ENCODE data around the gene GPR61.

DNA sequence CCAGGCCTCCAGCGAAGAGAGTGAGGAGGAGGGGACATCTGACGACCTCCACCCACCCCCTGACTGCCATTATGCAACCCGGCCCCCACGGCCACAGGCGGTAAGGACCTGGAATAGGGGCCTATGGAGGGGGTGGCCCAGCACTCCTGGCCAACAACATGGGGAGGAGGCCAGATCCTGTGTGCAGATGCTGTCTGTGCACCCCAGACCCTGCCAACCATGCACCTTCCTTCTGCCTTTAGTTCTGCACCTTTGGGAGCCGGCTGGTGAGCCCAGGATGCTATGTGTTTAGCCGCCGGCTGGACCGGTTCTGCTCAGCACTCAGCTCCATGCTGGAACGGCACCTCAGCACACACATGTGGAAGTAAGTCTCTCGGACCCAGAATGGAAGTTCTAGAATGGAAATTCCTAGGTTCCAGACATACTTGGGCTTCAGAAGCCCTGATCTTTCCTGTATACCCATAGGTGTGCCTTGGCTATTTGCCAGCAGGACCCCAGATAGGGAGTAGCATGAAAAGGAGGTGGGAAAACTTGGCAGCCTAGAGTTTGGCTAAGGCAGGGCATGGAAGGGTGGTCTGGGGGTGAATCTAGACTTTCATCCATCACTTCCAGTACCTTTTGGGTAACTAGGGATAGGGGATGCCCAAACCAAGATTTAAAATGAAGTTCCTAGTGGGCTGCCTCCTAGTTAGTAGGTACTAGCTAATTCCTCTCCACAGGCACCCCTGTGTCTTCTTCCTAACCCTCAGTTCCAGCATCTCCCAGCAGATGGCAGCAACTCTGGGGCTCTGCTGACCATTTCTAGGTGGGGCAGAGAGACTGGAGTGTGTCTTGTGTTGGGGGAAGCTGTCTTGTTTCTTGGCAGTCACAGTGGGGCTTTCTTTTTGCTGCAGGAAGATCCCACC lies 49.4 kb upstream of the GPR61 start:
- TF ChIP-seq, protein P1, sequence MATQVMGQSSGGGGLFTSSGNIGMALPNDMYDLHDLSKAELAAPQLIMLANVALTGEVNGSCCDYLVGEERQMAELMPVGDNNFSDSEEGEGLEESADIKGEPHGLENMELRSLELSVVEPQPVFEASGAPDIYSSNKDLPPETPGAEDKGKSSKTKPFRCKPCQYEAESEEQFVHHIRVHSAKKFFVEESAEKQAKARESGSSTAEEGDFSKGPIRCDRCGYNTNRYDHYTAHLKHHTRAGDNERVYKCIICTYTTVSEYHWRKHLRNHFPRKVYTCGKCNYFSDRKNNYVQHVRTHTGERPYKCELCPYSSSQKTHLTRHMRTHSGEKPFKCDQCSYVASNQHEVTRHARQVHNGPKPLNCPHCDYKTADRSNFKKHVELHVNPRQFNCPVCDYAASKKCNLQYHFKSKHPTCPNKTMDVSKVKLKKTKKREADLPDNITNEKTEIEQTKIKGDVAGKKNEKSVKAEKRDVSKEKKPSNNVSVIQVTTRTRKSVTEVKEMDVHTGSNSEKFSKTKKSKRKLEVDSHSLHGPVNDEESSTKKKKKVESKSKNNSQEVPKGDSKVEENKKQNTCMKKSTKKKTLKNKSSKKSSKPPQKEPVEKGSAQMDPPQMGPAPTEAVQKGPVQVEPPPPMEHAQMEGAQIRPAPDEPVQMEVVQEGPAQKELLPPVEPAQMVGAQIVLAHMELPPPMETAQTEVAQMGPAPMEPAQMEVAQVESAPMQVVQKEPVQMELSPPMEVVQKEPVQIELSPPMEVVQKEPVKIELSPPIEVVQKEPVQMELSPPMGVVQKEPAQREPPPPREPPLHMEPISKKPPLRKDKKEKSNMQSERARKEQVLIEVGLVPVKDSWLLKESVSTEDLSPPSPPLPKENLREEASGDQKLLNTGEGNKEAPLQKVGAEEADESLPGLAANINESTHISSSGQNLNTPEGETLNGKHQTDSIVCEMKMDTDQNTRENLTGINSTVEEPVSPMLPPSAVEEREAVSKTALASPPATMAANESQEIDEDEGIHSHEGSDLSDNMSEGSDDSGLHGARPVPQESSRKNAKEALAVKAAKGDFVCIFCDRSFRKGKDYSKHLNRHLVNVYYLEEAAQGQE (tag by site-specific recombination; IDR thresholded peaks at IDR 0.05), result no peak
- no peak for TF ChIP-seq ZNF335 (tag by site-specific recombination; conservative IDR thresholded peaks at IDR 0.05)
- TF ChIP-seq GLI4 (tag by site-specific recombination; IDR thresholded peaks at IDR 0.05), result no peak
- no peak for TF ChIP-seq KLF10 (tag by site-specific recombination; IDR thresholded peaks at IDR 0.05)
- TF ChIP-seq ZBTB20 (tag by site-specific recombination; IDR thresholded peaks at IDR 0.05), result no peak
- TF ChIP-seq, protein P2, sequence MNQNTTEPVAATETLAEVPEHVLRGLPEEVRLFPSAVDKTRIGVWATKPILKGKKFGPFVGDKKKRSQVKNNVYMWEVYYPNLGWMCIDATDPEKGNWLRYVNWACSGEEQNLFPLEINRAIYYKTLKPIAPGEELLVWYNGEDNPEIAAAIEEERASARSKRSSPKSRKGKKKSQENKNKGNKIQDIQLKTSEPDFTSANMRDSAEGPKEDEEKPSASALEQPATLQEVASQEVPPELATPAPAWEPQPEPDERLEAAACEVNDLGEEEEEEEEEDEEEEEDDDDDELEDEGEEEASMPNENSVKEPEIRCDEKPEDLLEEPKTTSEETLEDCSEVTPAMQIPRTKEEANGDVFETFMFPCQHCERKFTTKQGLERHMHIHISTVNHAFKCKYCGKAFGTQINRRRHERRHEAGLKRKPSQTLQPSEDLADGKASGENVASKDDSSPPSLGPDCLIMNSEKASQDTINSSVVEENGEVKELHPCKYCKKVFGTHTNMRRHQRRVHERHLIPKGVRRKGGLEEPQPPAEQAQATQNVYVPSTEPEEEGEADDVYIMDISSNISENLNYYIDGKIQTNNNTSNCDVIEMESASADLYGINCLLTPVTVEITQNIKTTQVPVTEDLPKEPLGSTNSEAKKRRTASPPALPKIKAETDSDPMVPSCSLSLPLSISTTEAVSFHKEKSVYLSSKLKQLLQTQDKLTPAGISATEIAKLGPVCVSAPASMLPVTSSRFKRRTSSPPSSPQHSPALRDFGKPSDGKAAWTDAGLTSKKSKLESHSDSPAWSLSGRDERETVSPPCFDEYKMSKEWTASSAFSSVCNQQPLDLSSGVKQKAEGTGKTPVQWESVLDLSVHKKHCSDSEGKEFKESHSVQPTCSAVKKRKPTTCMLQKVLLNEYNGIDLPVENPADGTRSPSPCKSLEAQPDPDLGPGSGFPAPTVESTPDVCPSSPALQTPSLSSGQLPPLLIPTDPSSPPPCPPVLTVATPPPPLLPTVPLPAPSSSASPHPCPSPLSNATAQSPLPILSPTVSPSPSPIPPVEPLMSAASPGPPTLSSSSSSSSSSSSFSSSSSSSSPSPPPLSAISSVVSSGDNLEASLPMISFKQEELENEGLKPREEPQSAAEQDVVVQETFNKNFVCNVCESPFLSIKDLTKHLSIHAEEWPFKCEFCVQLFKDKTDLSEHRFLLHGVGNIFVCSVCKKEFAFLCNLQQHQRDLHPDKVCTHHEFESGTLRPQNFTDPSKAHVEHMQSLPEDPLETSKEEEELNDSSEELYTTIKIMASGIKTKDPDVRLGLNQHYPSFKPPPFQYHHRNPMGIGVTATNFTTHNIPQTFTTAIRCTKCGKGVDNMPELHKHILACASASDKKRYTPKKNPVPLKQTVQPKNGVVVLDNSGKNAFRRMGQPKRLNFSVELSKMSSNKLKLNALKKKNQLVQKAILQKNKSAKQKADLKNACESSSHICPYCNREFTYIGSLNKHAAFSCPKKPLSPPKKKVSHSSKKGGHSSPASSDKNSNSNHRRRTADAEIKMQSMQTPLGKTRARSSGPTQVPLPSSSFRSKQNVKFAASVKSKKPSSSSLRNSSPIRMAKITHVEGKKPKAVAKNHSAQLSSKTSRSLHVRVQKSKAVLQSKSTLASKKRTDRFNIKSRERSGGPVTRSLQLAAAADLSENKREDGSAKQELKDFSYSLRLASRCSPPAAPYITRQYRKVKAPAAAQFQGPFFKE (tag by site-specific recombination; IDR thresholded peaks at IDR 0.05; ENCODE audit: borderline replicate concordance), result no peak
